ENCODE data around the gene CENPO. TPM values are rescaled to one million over a fixed set of nuclear protein-coding genes. Genes with fewer than 3 reads are reported as not detected.

CENPO gene
- total RNA-seq, 1 experiment from 2014 or later: 38.6 TPM

DNA sequence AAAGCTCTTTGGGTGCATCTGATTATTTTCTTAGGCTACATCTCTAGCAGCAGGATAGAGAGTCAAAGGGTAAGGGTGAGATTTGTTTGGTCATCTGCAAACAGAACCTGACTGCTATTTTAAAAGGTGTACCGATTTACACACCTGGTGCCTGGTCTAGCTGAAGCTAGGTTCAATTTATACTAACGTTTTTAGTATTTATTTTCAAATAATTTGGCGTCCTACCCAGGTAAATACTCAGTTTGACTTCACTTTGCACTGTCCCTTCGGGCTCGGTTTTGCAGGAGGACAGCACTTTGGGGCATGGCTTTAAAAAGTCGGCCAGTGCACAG, 717 bp upstream of the CENPO start:
- H3K27me3 Mint-ChIP-seq (ENCODE audit: low read depth): 0 out of 2 replicates have a peak, but pooled peaks cover 2% of the 10 kb centered on the region
- ChIA-PET CTCF (interaction anchor here (0.8 to 4.2 kb wide), 5 partner anchors 30 to 178 kb away, joined by 3 to 27 read pairs (median 6); no protein-coding TSS in a partner anchor), POLR2A (interaction anchor here (0.6 to 1.4 kb wide), 2 partner anchors 29 to 229 kb away, joined by 4 read pairs; no protein-coding TSS in a partner anchor)
- ATAC-seq (no peak), DNase-seq (ENCODE audit: low spot score) (no peak)
- peaks cover 32% of the 10 kb centered on the region for H3K36me3 Mint-ChIP-seq
- peak overlapping the region; percentile 97 for H3K4me3 Mint-ChIP-seq
- no peaks in the 10 kb centered on the region for H3K9me3 Mint-ChIP-seq
- peaks cover 45% of the 10 kb centered on the region for H3K4me1 Mint-ChIP-seq
- TF ChIP-seq NR3C1 (CRISPR knock-in tag; conservative IDR thresholded peaks at IDR 0.05; ENCODE audit: low read depth): no peak
- TF ChIP-seq, protein P1, sequence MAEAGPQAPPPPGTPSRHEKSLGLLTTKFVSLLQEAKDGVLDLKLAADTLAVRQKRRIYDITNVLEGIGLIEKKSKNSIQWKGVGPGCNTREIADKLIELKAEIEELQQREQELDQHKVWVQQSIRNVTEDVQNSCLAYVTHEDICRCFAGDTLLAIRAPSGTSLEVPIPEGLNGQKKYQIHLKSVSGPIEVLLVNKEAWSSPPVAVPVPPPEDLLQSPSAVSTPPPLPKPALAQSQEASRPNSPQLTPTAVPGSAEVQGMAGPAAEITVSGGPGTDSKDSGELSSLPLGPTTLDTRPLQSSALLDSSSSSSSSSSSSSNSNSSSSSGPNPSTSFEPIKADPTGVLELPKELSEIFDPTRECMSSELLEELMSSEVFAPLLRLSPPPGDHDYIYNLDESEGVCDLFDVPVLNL (CRISPR knock-in tag; IDR thresholded peaks at IDR 0.05; ENCODE audit: borderline replicate concordance, low read depth): no peak
- TF ChIP-seq ATF3 (CRISPR knock-in tag; conservative IDR thresholded peaks at IDR 0.05): no peak
- no peak for TF ChIP-seq ZMAT4 (CRISPR knock-in tag; IDR thresholded peaks at IDR 0.05)
- TF ChIP-seq, protein P2, sequence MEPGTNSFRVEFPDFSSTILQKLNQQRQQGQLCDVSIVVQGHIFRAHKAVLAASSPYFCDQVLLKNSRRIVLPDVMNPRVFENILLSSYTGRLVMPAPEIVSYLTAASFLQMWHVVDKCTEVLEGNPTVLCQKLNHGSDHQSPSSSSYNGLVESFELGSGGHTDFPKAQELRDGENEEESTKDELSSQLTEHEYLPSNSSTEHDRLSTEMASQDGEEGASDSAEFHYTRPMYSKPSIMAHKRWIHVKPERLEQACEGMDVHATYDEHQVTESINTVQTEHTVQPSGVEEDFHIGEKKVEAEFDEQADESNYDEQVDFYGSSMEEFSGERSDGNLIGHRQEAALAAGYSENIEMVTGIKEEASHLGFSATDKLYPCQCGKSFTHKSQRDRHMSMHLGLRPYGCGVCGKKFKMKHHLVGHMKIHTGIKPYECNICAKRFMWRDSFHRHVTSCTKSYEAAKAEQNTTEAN (CRISPR knock-in tag; IDR thresholded peaks at IDR 0.05): no peak
- no peak for TF ChIP-seq ZSCAN18 (CRISPR knock-in tag; IDR thresholded peaks at IDR 0.05)
- no peak for TF ChIP-seq FOXJ3 (CRISPR knock-in tag; IDR thresholded peaks at IDR 0.05; ENCODE audit: borderline replicate concordance)
- TF ChIP-seq ATF1 (CRISPR knock-in tag; IDR thresholded peaks at IDR 0.05): no peak
- no peak for TF ChIP-seq ZNF512 (CRISPR knock-in tag; IDR thresholded peaks at IDR 0.05; ENCODE audit: borderline replicate concordance)
- TF ChIP-seq OVOL2 (CRISPR knock-in tag; IDR thresholded peaks at IDR 0.05; ENCODE audit: borderline replicate concordance): no peak
- TF ChIP-seq SP1 (CRISPR knock-in tag; conservative IDR thresholded peaks at IDR 0.05): no peak
- no peak for TF ChIP-seq HMGXB4 (CRISPR knock-in tag; IDR thresholded peaks at IDR 0.05)
- TF ChIP-seq, protein P3, sequence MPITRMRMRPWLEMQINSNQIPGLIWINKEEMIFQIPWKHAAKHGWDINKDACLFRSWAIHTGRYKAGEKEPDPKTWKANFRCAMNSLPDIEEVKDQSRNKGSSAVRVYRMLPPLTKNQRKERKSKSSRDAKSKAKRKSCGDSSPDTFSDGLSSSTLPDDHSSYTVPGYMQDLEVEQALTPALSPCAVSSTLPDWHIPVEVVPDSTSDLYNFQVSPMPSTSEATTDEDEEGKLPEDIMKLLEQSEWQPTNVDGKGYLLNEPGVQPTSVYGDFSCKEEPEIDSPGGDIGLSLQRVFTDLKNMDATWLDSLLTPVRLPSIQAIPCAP (CRISPR knock-in tag; IDR thresholded peaks at IDR 0.05): no peak
- TF ChIP-seq ATF6 (CRISPR knock-in tag; IDR thresholded peaks at IDR 0.05): no peak
- no peak for TF ChIP-seq FOXP1 (CRISPR knock-in tag; IDR thresholded peaks at IDR 0.05; ENCODE audit: borderline replicate concordance)
- TF ChIP-seq AR (CRISPR knock-in tag; IDR thresholded peaks at IDR 0.05): no peak
- TF ChIP-seq CREB1 (CRISPR knock-in tag; IDR thresholded peaks at IDR 0.05): no peak
- TF ChIP-seq RELA (CRISPR knock-in tag; IDR thresholded peaks at IDR 0.05; ENCODE audit: borderline replicate concordance): no peak
- no peak for TF ChIP-seq ESRRA (CRISPR knock-in tag; IDR thresholded peaks at IDR 0.05; ENCODE audit: borderline replicate concordance)
- H3K27ac Mint-ChIP-seq: peak overlapping the region; percentile 99
